Trophoblast cell (in vitro differentiated cells and primary cell): Measurements from ENCODE around the gene ZNF727. TPM values are rescaled to one million over a fixed set of nuclear protein-coding genes. Genes with fewer than 3 reads are reported as not detected.
"Not testable (repeated sequence)": the region's sequence is repeated elsewhere in the genome, so short reads cannot be mapped to it uniquely, and the experiment has no call there.

ENCODE experiments used
- DNase-seq, 2 donors: peaks; one replicate each; pipeline ENCODE4 v3.0.0-alpha.2; 2016
- H2AFZ ChIP-seq: 2 replicates; pipeline ENCODE4 v1.6.1; 2013; ENCODE audit warnings: low read length, moderate library complexity, mild to moderate bottlenecking; ENCODE audit not compliant: insufficient read depth, poor library complexity
- H2AK5ac ChIP-seq: 2 replicates; pipeline ENCODE4 v1.6.1; 2013; ENCODE audit warnings: mild to moderate bottlenecking, low read length
- H2BK120ac ChIP-seq: 2 replicates; pipeline ENCODE4 v1.6.1; 2013; ENCODE audit warnings: low read length, mild to moderate bottlenecking, moderate library complexity; ENCODE audit not compliant: insufficient read depth, poor library complexity
- H2BK12ac ChIP-seq: 2 replicates; pipeline ENCODE4 v1.6.1; 2013; ENCODE audit warnings: mild to moderate bottlenecking, low read length, moderate library complexity
- H2BK5ac ChIP-seq: 2 replicates; pipeline ENCODE4 v1.6.1; 2013; ENCODE audit warnings: low read length, low read depth, moderate library complexity, mild to moderate bottlenecking; ENCODE audit not compliant: poor library complexity
- H3K14ac ChIP-seq: 2 replicates; pipeline ENCODE4 v1.6.1; 2013; ENCODE audit warnings: mild to moderate bottlenecking, low read length
- H3K18ac ChIP-seq: 2 replicates; pipeline ENCODE4 v1.6.1; 2013; ENCODE audit warnings: mild to moderate bottlenecking, low read length
- H3K23ac ChIP-seq: 2 replicates; pipeline ENCODE4 v1.6.1; 2013; ENCODE audit warnings: low read length
- H3K27ac ChIP-seq: 2 replicates; pipeline ENCODE4 v1.5.1; 2013; ENCODE audit warnings: low read depth, mild to moderate bottlenecking, inconsistent platforms, low read length, moderate library complexity
- H3K27me3 ChIP-seq: 2 replicates; pipeline ENCODE4 v1.6.1; 2013; ENCODE audit warnings: inconsistent platforms, mild to moderate bottlenecking, low read length, moderate library complexity; ENCODE audit not compliant: insufficient read depth
- H3K36me3 ChIP-seq, 2 experiments: 1 replicate in 1 of 2; 2 replicates in 1 of 2; pipeline ENCODE4 v1.6.1; 2013; ENCODE audit warnings: low read length in 2 of 2, mild to moderate bottlenecking in 2 of 2, moderate library complexity in 1 of 2; ENCODE audit not compliant: insufficient read depth in 2 of 2, control insufficient read depth in 1 of 2
- H3K4ac ChIP-seq: 2 replicates; pipeline ENCODE4 v1.6.1; 2013; ENCODE audit warnings: low read depth, mild to moderate bottlenecking, low read length, moderate library complexity
- H3K4me1 ChIP-seq, 2 experiments: 1 replicate in 1 of 2; 2 replicates in 1 of 2; pipeline ENCODE4 v1.6.1; 2013; ENCODE audit warnings: low read length in 2 of 2, mild to moderate bottlenecking in 2 of 2, moderate library complexity in 1 of 2; ENCODE audit not compliant: insufficient read depth in 2 of 2, control insufficient read depth in 1 of 2
- H3K4me2 ChIP-seq: 2 replicates; pipeline ENCODE4 v1.6.1; 2013; ENCODE audit warnings: inconsistent platforms, mild to moderate bottlenecking, low read length, moderate library complexity
- H3K4me3 ChIP-seq: 2 replicates; pipeline ENCODE4 v1.5.1; 2013; ENCODE audit warnings: mild to moderate bottlenecking, low read depth, low read length, inconsistent platforms
- H3K79me1 ChIP-seq: one replicate; pipeline ENCODE4 v1.6.1; 2013; ENCODE audit warnings: low read length
- H3K79me2 ChIP-seq: 2 replicates; pipeline ENCODE4 v1.6.1; 2013; ENCODE audit warnings: low read length, mild to moderate bottlenecking; ENCODE audit not compliant: control insufficient read depth, insufficient read depth, poor library complexity
- H3K9ac ChIP-seq: 2 replicates; pipeline ENCODE4 v1.6.1; 2013; ENCODE audit warnings: mild to moderate bottlenecking, low read length
- H3K9me3 ChIP-seq: 2 replicates; pipeline ENCODE4 v1.6.1; 2013; ENCODE audit warnings: low read depth, mild to moderate bottlenecking, control low read depth, inconsistent platforms, low read length; ENCODE audit not compliant: insufficient read depth
- H4K12ac ChIP-seq: 2 replicates; pipeline ENCODE4 v1.6.1; 2013; ENCODE audit warnings: low read depth, mild to moderate bottlenecking, low read length, moderate library complexity
- H4K8ac ChIP-seq: 2 replicates; pipeline ENCODE4 v1.6.1; 2013; ENCODE audit warnings: low read depth, mild to moderate bottlenecking, low read length, moderate library complexity
- H4K91ac ChIP-seq: one replicate; pipeline ENCODE4 v1.6.1; 2013; ENCODE audit warnings: low read depth, mild to moderate bottlenecking, low read length, moderate library complexity
- WGBS: extraction: QIAGEN DNeasy Blood & Tissue Kit; methylation state at CpG from one replicate; pipeline ENCODE4 v1.1.7; 2013; ENCODE audit warnings: missing lambda C conversion rate; ENCODE audit not compliant: insufficient read length, insufficient coverage; ENCODE audit errors: extremely low coverage; 5-methylcytosine and 5-hydroxymethylcytosine counted together
- polyA plus RNA-seq: library from polyadenylated mRNA; stranded (reverse); fragments of 200-250 nt; gene quantifications from 2 replicates; pipeline ENCODE4 v1.2.3, GENCODE V29; 2013

ZNF727 gene
- not detected in 2 replicates for polyA plus RNA-seq

DNA sequence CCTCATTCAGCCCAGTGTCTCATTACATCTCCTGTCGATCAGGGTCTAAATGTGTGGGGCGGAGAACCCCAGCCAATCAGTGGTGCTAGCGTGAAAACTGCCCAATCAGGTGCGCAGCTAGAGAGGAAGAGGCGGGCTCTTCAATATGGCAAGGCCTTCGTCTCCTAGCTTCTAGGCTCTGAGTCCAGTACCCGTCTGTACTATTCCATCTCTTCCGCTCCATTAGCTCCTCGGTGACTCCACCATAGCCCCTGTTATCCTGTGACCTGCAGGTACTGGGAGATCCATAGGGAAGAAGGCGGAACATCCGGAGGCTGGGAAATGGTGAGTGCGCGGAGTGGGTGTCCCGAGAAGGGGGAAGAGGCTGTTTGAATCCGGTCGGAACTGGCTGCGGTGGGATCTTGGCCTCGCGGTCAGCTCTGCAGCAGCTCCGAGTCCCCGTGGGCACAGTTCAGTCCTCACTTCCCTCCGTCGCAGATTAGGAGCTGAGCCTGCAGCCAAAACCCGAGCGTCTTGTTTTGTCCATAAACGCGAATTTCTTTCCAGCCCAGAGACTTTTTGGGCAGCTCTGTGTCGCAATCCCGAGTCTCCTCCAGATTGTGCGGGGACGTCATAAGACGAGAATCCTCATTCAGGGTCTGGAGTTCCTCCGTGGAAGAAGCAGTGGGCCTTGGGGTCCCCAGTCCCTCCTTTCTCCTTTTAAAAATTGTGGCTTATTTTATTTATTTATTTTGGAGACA lies at the start of gene ZNF727:
ZNF727 (plus strand) TSS at position 134 of the 740 bp plus-strand sequence; CDS start at position 322, 188 bp downstream.
- H3K23ac ChIP-seq, result no peak within 1 kb of the TSS
- no peak within 1 kb of the TSS for H2BK120ac ChIP-seq
- no peak within 1 kb of the TSS for H3K18ac ChIP-seq
- H3K9ac ChIP-seq, result no peak within 1 kb of the TSS
- no peak within 1 kb of the TSS for H4K12ac ChIP-seq
- no peak for DNase-seq
- no peak within 1 kb of the TSS for H3K14ac ChIP-seq
- no peak within 1 kb of the TSS for H4K91ac ChIP-seq
- no peaks in the 10 kb centered on the region for H3K27me3 ChIP-seq
- H3K9me3 ChIP-seq, result peaks cover 38% of the 10 kb centered on the region
- no peak within 1 kb of the TSS for H3K4ac ChIP-seq
- H3K4me3 ChIP-seq, result no peak within 1 kb of the TSS
- no peaks in the 10 kb centered on the region for H3K79me1 ChIP-seq
- no peak within 1 kb of the TSS for H2AK5ac ChIP-seq
- H3K4me2 ChIP-seq, result no peak within 1 kb of the TSS
- WGBS, result no CpG with 5 or more reads among the region's 33 CpGs
- H3K36me3 ChIP-seq, result no peaks in the 10 kb centered on the region
- no peak within 1 kb of the TSS for H2BK5ac ChIP-seq
- no peaks in the 10 kb centered on the region for H3K79me2 ChIP-seq
- no peak within 1 kb of the TSS for H3K27ac ChIP-seq
- H4K8ac ChIP-seq, result no peak within 1 kb of the TSS
- no peak within 1 kb of the TSS for H2AFZ ChIP-seq
- H2BK12ac ChIP-seq, result no peak within 1 kb of the TSS
- no peaks in the 10 kb centered on the region for H3K4me1 ChIP-seq

DNA sequence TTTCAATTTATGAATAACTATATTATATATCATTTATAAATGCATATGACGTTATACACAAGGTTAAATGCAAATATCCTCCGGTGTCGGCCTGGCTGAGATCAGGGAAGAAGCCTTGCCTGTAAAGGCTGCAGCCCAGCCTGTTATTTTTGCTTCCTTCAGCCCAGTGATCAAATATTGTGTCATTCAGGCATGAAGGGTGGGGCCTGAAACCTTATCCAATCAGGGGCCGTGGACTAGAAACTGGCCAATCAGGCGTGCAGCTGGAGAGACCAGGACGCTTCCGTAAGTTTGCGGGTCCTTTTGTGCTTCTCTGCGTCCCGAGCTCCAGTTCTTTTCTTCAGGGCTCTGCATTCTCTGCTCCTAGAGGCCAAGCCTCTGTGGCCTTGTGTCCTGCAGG lies 46.7 kb upstream of the ZNF727 start, which contains the start of gene ZNF722:
ZNF722 (plus strand) TSS at position 301 of the 400 bp plus-strand sequence. CDS start 113 bp downstream, outside the sequence.
- Histone ChIP-seq H3K27me3 (no peaks in the 10 kb centered on the region), H3K14ac (no peak within 1 kb of the TSS), H3K9ac (no peak within 1 kb of the TSS), H3K79me1 (no peaks in the 10 kb centered on the region), H3K36me3 (no peaks in the 10 kb centered on the region), H3K4me2 (no peak within 1 kb of the TSS), H2AK5ac (no peak within 1 kb of the TSS), H4K12ac (no peak within 1 kb of the TSS), H2BK5ac (no peak within 1 kb of the TSS), H3K23ac (no peak within 1 kb of the TSS), H2AFZ (no peak within 1 kb of the TSS), H3K9me3 (peaks cover 15% of the 10 kb centered on the region), H3K18ac (no peak within 1 kb of the TSS), H3K4ac (no peak within 1 kb of the TSS), H3K79me2 (no peaks in the 10 kb centered on the region), H2BK120ac (no peak within 1 kb of the TSS), H4K91ac (no peak within 1 kb of the TSS), H3K27ac (no peak within 1 kb of the TSS), H3K4me1 (no peaks in the 10 kb centered on the region), H4K8ac (no peak within 1 kb of the TSS), H3K4me3 (no peak within 1 kb of the TSS), H2BK12ac (no peak within 1 kb of the TSS)
- no CpG with 5 or more reads among the region's 10 CpGs for WGBS
- DNase-seq, result no peak

DNA sequence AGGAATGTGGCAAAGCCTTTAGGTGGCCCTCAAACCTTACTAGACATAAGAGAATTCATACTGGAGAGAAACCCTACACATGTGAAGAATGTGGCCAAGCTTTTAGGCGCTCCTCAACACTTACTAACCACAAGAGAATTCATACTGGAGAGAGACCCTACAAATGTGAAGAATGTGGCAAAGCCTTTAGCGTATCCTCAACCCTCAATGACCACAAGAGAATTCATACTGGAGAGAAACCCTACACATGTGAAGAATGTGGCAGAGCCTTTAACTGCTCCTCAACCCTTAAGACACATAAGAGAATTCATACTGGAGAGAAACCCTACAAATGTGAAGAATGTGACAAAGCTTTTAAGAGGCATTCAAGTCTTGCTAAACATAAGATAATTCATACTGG lies 29.7 kb upstream of the ZNF727 start:
- H3K36me3 ChIP-seq, H2AFZ ChIP-seq, H2AK5ac ChIP-seq, H3K79me2 ChIP-seq, H3K4me3 ChIP-seq, H3K9me3 ChIP-seq, H3K14ac ChIP-seq, H4K91ac ChIP-seq, H3K4me2 ChIP-seq, H3K27ac ChIP-seq, H4K12ac ChIP-seq, DNase-seq, H3K79me1 ChIP-seq, H3K9ac ChIP-seq, H4K8ac ChIP-seq, H2BK12ac ChIP-seq, H2BK5ac ChIP-seq, H3K4me1 ChIP-seq, H3K4ac ChIP-seq, H3K23ac ChIP-seq, H3K27me3 ChIP-seq, H3K18ac ChIP-seq, H2BK120ac ChIP-seq: not testable (repeated sequence)
- whole genome bisulfite sequencing, result no CpG with 5 or more reads among the region's 2 CpGs

DNA sequence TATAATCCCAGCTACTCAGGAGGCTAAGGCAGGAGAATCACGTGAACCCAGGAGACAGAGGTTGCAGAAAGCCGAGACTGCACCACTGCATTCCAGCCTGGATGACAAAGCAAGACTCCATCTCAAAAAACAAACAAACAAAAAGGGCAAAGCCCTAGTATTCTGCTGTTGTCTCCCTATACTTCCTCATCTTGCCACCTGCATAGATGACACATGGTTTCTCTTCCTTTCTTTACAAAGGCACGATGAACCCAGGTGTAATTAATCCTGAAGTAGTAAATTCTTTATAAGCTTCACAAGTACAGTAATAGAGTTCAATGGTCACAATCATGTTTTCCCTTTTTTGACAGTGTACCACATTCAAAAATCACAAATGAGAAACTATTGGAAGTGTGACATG lies 9.8 kb upstream of the ZNF727 start:
- Histone ChIP-seq H3K4ac (no peak overlapping the region), H3K4me1 (no peaks in the 10 kb centered on the region), H3K79me1 (no peaks in the 10 kb centered on the region), H4K91ac (no peak overlapping the region), H2AFZ (no peak overlapping the region), H3K23ac (no peak overlapping the region), H3K14ac (no peak overlapping the region), H3K27me3 (no peaks in the 10 kb centered on the region), H3K18ac (no peak overlapping the region), H4K12ac (no peak overlapping the region), H3K9ac (no peak overlapping the region), H3K4me2 (no peak overlapping the region), H3K9me3 (peaks cover 30% of the 10 kb centered on the region), H3K79me2 (no peaks in the 10 kb centered on the region), H3K27ac (no peak overlapping the region), H2BK5ac (no peak overlapping the region), H3K4me3 (no peak overlapping the region), H3K36me3 (no peaks in the 10 kb centered on the region), H4K8ac (no peak overlapping the region), H2BK120ac (no peak overlapping the region), H2BK12ac (no peak overlapping the region), H2AK5ac (no peak overlapping the region)
- DNase-seq, result no peak
- no CpG with 5 or more reads among the region's 3 CpGs for WGBS
